GM21825 (cell line): ENCODE data around the gene C1GALT1C1L.
A peak's percentile ranks its signal among the peaks of the same experiment; 100 is the strongest.
"Not testable (repeated sequence)": the region's sequence is repeated elsewhere in the genome, so short reads cannot be mapped to it uniquely, and the experiment has no call there.

Experiments
- ATAC-seq: cut with Tn5 transposase; IDR thresholded peaks from one replicate; pipeline ENCODE4 v1.9.1; 2021; ENCODE audit warnings: mild to moderate bottlenecking, moderate library complexity; ENCODE audit not compliant: unreplicated experiment

The C1GALT1C1L gene

DNA sequence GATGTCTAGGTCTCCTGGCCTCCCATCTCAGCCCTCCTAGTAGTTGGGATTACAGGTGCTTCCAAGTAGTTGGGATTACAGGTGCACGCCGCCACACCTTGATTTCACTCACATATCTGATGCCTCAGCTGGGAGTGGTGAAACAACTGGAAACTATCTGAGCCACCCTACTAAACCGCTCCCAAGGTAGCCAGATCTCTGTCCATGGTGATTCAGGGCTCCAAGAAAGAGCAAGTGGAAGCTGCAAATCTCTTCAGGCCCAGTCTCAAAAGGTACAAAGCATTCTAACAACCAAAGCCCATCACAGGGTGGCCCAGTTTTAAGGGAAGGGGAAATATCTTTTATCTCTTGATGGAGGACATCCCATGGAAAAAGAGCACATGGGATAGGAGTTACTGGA, 19.0 kb downstream of the C1GALT1C1L start:
- no peak for ATAC-seq

DNA sequence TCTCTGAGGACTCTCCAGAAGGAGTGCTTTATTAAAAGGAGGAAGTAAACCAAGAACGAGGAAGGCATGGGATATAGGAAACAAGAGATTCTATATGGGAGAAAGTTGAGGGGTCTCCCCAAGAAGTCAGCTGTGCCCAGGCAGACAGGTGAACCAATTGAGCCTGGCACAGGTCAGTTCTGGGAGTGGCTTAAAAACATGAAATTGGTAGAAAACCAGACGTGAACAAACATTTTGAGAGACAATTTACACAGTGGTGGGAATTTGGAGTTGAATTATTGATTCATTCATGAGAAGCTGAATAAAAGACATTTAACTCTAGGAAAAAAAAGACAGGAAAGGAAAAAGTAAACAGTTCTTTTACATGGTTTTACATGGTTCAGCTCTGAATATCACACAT, 22.7 kb downstream of the C1GALT1C1L start:
- no peak for ATAC-seq

DNA sequence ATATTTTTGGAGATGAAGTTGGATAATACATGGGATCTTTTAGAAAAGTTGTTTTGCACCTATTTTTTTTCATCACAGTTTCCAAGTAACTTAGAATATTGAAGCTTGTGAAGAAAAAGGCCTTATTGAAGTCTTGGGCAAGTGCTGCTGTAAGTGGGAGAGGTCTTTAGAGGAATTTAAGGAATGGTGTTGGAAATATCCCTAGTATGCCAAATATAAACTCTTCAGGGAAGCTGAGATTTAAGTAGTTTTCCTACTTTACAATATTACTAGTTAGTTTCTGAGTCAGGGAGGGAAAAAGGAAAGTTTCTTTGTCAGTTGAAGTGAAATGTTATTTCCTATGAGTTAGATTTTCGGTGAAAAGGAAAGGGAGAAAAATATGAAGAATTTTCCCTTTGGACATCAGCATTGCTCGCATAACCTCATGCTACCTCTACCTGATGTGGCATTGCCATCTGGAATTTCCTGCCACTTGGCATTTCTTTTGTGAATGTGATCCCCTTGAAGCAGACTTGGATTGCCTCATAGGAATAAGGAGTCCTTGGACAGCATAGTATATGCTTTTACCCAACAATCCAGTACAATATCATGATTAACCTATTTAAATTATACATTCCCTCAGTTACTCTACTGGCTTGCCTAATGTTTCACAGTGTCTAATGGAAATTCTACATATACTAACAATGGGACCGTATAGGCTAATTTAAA, 27.1 kb downstream of the C1GALT1C1L start:
- no peak for ATAC-seq

DNA sequence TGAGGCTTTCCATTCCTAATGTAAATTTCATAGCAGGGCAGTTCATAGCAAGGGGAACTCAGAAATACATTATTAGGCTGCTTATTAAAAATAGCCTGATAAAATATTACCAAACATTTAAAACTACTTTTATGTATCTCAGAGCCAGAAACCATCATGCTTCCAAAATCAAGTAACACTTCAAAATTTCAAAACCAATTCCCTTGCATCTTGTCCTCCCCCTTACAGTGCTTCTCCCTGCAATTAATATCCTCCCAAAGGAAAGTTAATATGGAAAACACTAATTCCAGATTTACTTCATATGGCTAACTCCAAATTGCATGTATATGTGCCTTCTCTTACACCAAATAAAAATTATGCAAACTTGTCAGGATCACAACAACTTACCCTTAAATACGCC, 32.5 kb downstream of the C1GALT1C1L start:
- ATAC-seq, result no peak

DNA sequence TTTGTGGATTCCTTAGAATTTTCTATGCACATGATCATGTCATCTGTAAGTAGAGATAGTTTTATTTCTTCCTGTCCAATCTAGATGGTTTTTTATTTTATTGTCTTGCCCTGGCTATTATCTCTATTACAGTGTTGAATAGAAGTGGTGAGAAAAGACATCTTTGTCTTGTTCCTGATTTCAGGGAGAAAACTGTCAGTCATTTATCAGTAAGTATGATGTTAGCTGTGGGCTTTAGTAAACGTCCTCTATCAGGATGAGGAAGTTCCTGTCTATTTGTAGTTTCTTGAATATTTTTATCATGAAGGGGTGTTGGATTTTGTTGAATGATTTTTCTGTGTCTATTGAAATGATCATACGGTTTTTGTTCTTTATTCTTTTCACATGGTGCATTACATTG, 33.9 kb downstream of the C1GALT1C1L start:
- no peak for ATAC-seq

DNA sequence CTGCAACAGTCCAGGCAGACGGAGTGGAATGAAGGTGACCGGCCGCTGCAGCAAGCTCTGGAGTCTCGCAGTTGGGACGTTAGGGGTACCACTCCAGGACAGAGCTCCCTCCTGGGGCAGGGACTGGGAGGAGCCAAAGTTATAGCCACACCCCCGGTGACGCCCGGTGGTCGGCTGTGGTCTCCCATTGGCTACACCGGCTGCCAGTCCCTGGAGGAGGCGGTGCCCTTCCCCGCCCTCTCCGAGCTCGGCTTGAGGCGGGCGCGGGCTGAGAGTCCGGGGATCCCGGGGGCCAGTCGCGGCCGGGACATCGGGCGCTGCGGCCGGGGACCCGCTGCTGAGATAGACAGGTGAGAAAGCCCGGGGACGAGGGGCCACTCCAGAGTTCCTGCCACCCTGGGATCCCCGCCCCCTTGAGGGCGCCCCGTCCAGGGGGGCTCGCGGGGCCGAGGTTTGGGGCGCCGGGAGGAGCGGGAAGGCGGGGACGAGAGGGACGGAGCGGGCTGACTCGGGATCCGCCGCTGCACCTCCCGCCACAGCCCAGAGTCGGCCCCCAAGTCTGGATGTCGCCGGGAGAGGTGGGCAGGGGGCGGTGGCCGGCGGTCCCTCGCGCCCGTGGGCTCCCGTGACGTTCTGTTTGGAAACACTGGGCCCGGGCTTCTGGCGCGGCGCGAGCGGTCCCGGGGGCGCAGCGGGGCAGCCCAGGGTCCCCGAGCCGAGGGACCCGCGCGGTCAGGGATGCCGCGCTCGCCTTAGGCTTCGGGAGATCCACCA, 39.0 kb downstream of the C1GALT1C1L start, which contains the start of gene PLEKHH2:
Gene PLEKHH2, plus strand, starts transcription at position 231 of the 774 bp plus-strand sequence. CDS start 7,414 bp downstream, outside the sequence.
- peak; percentile 100 for ATAC-seq

DNA sequence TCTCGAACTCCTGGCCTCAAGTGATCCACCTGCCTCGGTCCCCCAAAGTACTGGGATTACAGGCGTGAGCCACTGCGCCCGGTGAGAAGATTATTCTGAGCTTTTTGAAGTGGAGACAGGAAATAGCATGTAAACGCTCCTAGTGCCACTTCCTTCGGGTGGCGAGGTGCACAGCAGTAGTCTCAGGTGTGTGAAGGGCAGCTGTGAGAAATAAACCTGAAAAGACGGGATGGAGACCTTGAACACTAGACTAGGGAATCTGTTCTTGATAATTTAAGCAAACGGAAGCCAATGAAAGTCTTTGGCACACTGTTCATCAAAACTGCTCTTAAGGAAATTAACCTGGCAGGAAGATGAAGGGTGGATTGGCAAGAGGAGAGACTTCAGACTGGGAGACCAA, 39.6 kb downstream of the C1GALT1C1L start:
- ATAC-seq, result no peak

DNA sequence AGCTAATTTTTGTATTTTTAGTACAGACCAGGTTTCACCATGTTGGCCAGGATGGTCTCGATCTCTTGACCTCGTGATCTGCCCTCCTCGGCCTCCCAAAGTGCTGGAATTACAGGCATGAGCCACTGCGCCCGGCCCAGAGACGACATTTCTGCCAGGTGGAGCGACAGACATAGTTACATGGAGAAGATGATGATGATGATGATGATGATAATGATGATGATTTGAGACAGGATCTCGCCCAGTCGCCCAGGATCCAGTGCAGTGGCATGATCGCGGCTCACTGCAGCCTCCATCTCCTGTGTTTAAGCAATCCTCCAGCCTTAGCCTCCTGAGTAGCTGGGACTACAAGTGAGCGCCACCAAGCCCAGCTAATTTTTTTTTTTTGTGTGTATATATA, 40.1 kb downstream of the C1GALT1C1L start:
- not testable (repeated sequence) for ATAC-seq

DNA sequence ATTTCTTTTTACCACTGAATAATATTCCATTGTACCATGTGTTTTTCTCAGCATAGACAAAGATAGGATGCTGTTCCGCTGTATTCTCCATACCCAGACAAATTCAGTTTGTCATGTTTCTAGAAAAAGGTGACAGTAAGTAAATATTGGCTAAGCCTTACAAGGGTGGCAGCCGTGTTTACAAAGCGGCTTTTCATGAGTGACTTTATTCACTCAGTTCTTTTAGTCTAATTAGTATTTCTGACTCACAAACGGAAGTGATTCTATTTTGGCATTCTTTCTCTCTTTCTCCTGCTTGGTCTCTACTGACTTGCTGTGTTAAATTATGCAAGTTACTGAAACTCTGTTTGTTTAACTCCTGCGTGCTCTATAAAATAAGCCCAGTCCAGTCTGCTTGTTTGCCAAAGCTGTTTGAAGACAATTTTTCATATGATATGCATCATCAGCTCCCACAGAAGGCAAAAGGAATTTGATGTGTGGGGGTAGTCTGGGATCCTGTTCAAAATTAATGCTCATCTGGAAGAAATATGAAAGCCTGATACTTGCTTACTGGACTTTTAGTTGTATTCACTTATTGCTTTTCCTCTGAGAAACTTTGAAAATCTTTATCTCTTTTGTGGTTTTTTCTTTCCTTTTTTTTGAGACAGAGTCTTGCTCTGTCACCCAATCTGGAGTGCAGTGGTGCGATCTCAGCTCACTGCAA, 41.5 kb downstream of the C1GALT1C1L start:
- ATAC-seq, result no peak

DNA sequence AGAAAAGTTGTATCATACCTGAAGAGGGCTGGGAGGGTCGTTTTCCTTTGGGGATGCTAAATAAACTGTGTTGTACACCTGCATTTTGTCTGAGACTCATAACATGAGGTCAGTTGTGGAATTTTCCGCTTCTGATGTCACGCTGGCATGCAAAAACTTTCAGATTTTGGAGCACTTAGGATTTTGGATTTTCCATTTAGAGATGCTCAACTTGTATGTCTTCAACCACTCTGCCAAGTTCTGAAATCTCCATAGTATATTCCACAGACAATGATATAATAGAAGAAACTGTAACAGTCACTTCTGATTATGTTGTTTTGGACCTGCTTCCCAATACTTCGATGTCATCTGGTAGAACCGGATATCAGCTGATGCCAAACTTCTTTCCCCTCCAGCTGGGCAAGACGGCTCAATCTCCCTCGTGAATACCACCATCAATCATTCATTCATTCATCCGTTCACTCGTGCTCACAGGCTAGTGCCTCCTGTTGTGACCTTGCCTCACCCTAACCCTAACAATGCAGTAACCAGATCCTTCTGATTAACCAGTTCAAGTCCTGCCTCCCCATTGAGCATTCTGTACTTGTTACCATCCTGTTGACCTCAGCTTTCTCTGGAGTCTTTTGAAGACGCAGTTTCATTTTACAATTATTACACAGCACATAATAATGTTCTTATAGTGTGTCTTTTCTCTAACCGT, 44.5 kb downstream of the C1GALT1C1L start:
- no peak for ATAC-seq
